Fibroblast of lung (primary cell): ENCODE data around the gene CLOCK. TPM values are rescaled to one million over a fixed set of nuclear protein-coding genes. Genes with fewer than 3 reads are reported as not detected.

ENCODE experiments used
- DNase-seq, 2 donors: peaks; one replicate each; pipeline versions ENCODE4 v3.0.0 to v3.0.0-alpha.2; 2010; ENCODE audit warnings: low read depth in 2 of 2
- H2AFZ ChIP-seq: 2 replicates; pipeline ENCODE4 v1.5.1; 2012; ENCODE audit warnings: low read length, control low read depth, inconsistent platforms
- H3K27ac ChIP-seq: 2 replicates; pipeline ENCODE4 v1.5.1; 2011; ENCODE audit warnings: low read length, control low read depth; ENCODE audit not compliant: insufficient read depth
- H3K27me3 ChIP-seq: 2 replicates; pipeline ENCODE4 v1.5.1; 2011; ENCODE audit warnings: mild to moderate bottlenecking, low read length; ENCODE audit not compliant: control insufficient read depth, insufficient read depth
- H3K36me3 ChIP-seq: 2 replicates; pipeline ENCODE4 v1.5.1; 2011; ENCODE audit warnings: low read length; ENCODE audit not compliant: control insufficient read depth, insufficient read depth
- H3K4me1 ChIP-seq: 2 replicates; pipeline ENCODE4 v1.5.1; 2011; ENCODE audit warnings: low read length; ENCODE audit not compliant: control insufficient read depth, insufficient read depth; ENCODE audit errors: extremely low read depth
- H3K4me2 ChIP-seq: 2 replicates; pipeline ENCODE4 v1.5.1; 2011; ENCODE audit warnings: low read length, control low read depth; ENCODE audit not compliant: insufficient read depth; ENCODE audit errors: extremely low read depth
- H3K4me3 ChIP-seq, 4 experiments: fragments of 200-600 bp in 1 of 4; sonication (generic) in 1 of 4; replicated peaks in 1 of 4; 2 replicates each; pipeline ENCODE4 v1.5.1; 2011 to 2016; ENCODE audit warnings: low read length in 4 of 4, low read depth in 3 of 4, mild to moderate bottlenecking in 3 of 4, control low read depth in 2 of 4, inconsistent platforms in 1 of 4, mixed read lengths in 1 of 4; ENCODE audit not compliant: insufficient read depth in 1 of 4; ENCODE audit errors: control extremely low read depth in 1 of 4
- H3K79me2 ChIP-seq: 2 replicates; pipeline ENCODE4 v1.5.1; 2012; ENCODE audit warnings: mild to moderate bottlenecking, low read length, inconsistent platforms; ENCODE audit not compliant: control insufficient read depth, insufficient read depth
- H3K9ac ChIP-seq: 2 replicates; pipeline ENCODE4 v1.5.1; 2011; ENCODE audit warnings: mild to moderate bottlenecking, low read length, control low read depth; ENCODE audit not compliant: insufficient read depth
- H3K9me3 ChIP-seq: 2 replicates; pipeline ENCODE4 v1.5.1; 2012; ENCODE audit warnings: low read depth, low read length; ENCODE audit not compliant: control insufficient read depth, insufficient read depth
- H4K20me1 ChIP-seq: 2 replicates; pipeline ENCODE4 v1.5.1; 2011; ENCODE audit warnings: low read length; ENCODE audit not compliant: control insufficient read depth, insufficient read depth; ENCODE audit errors: extremely low read depth
- EZH2 ChIP-seq: IDR thresholded peaks from 2 replicates; pipeline ENCODE4 v1.5.1; 2012; ENCODE audit warnings: low read length, control low read depth, mild to moderate bottlenecking; ENCODE audit errors: missing control alignments
- polyA plus RNA-seq, 2 donors: library from polyadenylated mRNA; depleted of rRNA in 1 of 2; stranded (reverse) in 1 of 2; unstranded in 1 of 2; fragments of >200 nt; gene quantifications; 2 replicates each; pipeline ENCODE4 v1.2.1, GENCODE V29; 2011 to 2012; ENCODE audit warnings: missing spikeins in 1 of 2
- total RNA-seq: library from RNA; depleted of rRNA; stranded (reverse); fragments of >200 nt; gene quantifications from 2 replicates; pipeline ENCODE4 v1.2.1, GENCODE V29; 2014
- TF ChIP-seq, protein P1 (sequence below), 2 donors: IDR thresholded peaks in 1 of 2; conservative IDR thresholded peaks in 1 of 2; 1 replicate in 1 of 2; 2 replicates in 1 of 2; pipeline ENCODE4 v1.5.1; 2011 to 2012; ENCODE audit warnings: low read length in 2 of 2, control low read depth in 1 of 2, inconsistent platforms in 1 of 2, low read depth in 1 of 2, mild to moderate bottlenecking in 1 of 2

Gene CLOCK
- total and polyA plus RNA-seq, 2 donors (not counting 1 experiment from before 2014, with no cell fraction given), result 26.1 to 27.4 TPM

DNA sequence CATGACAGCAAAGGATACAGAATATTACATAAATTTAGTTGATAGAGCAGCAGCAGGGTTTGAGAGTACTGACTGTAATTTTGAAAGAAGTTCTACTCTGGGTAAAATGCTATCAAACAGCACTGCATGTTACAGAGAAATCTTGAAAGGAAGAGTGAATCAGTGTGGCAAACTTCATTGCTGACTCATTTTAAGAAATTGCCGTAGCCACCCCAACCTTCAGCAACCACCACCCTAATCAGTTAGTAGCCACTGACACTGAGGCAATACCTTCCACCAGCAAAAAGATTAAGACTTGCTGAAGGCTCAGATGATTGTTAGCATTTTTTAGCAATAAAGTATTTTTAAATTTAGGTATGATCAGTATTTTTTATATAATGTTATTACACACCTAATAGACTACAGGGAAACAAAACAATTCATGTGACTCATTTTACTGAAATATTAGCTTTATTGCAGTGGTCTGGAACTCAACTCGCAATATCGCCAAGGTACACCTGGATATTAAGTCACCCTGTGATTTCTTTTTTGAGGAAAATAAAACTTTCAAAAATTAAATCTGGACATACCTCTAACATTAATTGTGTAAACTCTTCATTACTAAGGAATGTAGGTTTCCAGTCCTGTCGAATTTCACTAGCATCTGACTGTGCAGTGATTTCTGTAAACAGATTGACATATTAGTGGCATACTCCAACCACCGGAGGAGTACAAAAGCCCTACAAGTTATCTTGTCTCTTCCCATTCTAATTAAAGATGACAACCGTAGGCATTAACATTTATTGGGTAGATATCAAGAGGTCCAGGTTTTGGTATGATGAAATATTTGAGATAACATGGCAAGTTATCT, 71.1 kb downstream of the CLOCK start:
- Histone ChIP-seq H3K79me2 (no peaks in the 10 kb centered on the region), H3K27me3 (no peaks in the 10 kb centered on the region), H3K4me1 (peaks cover 5% of the 10 kb centered on the region), H3K4me3 (no peak overlapping the region), H3K4me2 (no peak overlapping the region), H3K36me3 (no peaks in the 10 kb centered on the region), H4K20me1 (no peaks in the 10 kb centered on the region), H3K9ac (no peak overlapping the region), H3K27ac (no peak overlapping the region), H3K9me3 (no peaks in the 10 kb centered on the region), H2AFZ (no peak overlapping the region)
- peak; percentile 54 to 88 for DNase-seq
- TF ChIP-seq, protein P1, sequence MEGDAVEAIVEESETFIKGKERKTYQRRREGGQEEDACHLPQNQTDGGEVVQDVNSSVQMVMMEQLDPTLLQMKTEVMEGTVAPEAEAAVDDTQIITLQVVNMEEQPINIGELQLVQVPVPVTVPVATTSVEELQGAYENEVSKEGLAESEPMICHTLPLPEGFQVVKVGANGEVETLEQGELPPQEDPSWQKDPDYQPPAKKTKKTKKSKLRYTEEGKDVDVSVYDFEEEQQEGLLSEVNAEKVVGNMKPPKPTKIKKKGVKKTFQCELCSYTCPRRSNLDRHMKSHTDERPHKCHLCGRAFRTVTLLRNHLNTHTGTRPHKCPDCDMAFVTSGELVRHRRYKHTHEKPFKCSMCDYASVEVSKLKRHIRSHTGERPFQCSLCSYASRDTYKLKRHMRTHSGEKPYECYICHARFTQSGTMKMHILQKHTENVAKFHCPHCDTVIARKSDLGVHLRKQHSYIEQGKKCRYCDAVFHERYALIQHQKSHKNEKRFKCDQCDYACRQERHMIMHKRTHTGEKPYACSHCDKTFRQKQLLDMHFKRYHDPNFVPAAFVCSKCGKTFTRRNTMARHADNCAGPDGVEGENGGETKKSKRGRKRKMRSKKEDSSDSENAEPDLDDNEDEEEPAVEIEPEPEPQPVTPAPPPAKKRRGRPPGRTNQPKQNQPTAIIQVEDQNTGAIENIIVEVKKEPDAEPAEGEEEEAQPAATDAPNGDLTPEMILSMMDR (conservative IDR thresholded peaks at IDR 0.05 in 1 of 2, IDR thresholded peaks at IDR 0.05 in 1 of 2; ENCODE audit: low read depth in 1 of 2, low read length in 2 of 2), result no peak
- no peak for TF ChIP-seq EZH2

DNA sequence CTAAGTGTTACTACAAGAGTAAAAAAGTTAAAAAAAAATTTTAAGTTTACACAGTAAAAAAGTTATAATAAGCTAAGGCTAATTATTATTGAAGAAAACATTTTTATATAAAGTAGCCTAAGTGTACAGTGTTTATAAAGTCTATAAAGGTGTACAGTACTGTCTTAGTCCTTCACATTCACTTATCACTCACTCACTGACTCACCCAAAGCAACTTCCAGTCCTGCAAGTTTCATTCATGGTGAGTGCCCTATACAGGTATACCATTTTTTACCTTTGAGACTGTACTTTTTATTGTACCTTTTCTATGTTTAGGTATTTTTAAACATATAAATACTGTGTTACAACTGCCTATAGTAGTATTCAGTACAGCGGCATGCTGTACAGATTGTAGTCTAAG, 76.7 kb downstream of the CLOCK start:
- Histone ChIP-seq H3K4me1 (no peaks in the 10 kb centered on the region), H3K79me2 (no peaks in the 10 kb centered on the region), H4K20me1 (no peaks in the 10 kb centered on the region), H3K4me3 (no peak overlapping the region), H3K9ac (no peak overlapping the region), H2AFZ (no peak overlapping the region), H3K36me3 (no peaks in the 10 kb centered on the region), H3K27me3 (no peaks in the 10 kb centered on the region), H3K9me3 (no peaks in the 10 kb centered on the region), H3K27ac (no peak overlapping the region), H3K4me2 (no peak overlapping the region)
- no peak for DNase-seq
- TF ChIP-seq, protein P1 (conservative IDR thresholded peaks at IDR 0.05 in 1 of 2, IDR thresholded peaks at IDR 0.05 in 1 of 2; ENCODE audit: low read depth in 1 of 2, low read length in 2 of 2), result no peak
- TF ChIP-seq EZH2, result no peak

GRCh38 chr4:55468724-55469123, 78.0 kb downstream of the CLOCK start:
- Histone ChIP-seq H3K36me3 (no peaks in the 10 kb centered on the region), H3K4me3 (no peak overlapping the region), H3K27ac (no peak overlapping the region), H3K79me2 (no peaks in the 10 kb centered on the region), H4K20me1 (no peaks in the 10 kb centered on the region), H3K9me3 (no peaks in the 10 kb centered on the region), H3K27me3 (no peaks in the 10 kb centered on the region), H3K4me2 (no peak overlapping the region), H3K9ac (no peak overlapping the region), H3K4me1 (no peaks in the 10 kb centered on the region), H2AFZ (no peak overlapping the region)
- TF ChIP-seq, protein P1 (conservative IDR thresholded peaks at IDR 0.05 in 1 of 2, IDR thresholded peaks at IDR 0.05 in 1 of 2; ENCODE audit: low read depth in 1 of 2, low read length in 2 of 2), result no peak
- no peak for TF ChIP-seq EZH2
- peak; percentile 78 to 85 for DNase-seq
